Cardiac atrium fibroblast (primary cell): ENCODE data around the gene HOXB9. TPM values are rescaled to one million over a fixed set of nuclear protein-coding genes. Genes with fewer than 3 reads are reported as not detected.

Experiments
- total RNA-seq: library from RNA; depleted of rRNA; stranded (reverse); fragments of >200 nt; gene quantifications from 2 replicates; pipeline ENCODE4 v1.2.3, GENCODE V29; 2015

HOXB9 gene
- not detected in 2 replicates for total RNA-seq

GRCh38 chr17:48626245-48627117 is at the start of gene HOXB9:
TSS of gene HOXB9 (minus strand) at chr17:48626358. CDS start at chr17:48626269, 89 bp downstream.

DNA sequence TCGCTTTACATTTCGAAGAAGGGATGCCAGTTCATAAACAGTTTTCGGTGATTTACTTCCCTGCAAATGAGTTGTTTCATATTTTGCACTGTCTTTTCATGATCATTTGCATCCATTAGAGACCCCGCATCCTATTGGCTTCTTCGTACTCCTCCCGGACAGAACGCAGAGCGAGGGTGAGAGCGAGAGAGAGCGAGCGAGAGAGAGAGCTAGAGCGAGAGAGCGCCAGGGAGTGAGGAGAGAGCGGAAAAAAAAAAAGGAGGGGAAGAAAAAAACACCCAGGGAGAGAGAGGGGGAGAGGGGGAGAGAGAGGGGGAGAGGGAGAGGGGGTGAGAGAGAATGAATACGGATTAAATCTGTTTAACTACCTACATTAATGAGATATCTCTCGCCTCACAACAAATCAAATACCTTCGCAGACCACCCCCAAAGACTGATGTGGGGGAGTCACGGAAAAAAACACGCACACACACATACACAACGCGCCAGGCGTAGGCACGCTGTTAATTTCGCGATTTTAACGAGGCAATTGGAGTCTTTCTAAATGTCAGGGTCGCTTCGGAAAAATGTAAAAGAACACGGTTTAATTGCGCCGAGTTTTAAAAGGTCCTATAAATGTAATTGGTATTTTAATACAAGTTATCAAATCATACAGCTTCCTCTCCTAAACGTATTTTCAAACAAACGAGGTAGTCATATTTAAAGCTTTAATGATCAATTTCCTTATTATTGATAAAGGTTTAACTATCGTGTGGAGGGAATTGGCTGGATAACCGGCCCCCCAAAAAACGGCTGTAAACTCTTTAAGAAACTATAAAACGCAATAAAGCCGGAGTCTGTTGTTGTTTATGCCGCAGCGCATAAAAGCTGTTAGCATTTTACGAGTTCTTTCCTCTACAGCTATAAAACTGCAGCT is 10.9 kb downstream of the HOXB9 start, which contains the start of gene HOXB8:
TSS of gene HOXB8 (minus strand) at position 246 of the 916 bp plus-strand sequence. CDS start 588 bp downstream, outside the sequence.

GRCh38 chr17:48610282-48611211 is 15.6 kb downstream of the HOXB9 start, which contains the start of gene HOXB7:
TSS of gene HOXB7 (minus strand) at chr17:48611017. CDS start at chr17:48610918, 99 bp downstream.

GRCh38 chr17:48604770-48605329 is 21.3 kb downstream of the HOXB9 start, which contains the start of gene HOXB6:
TSS of gene HOXB6 (minus strand) at chr17:48604986. CDS start at chr17:48598150, 6,836 bp downstream.

GRCh38 chr17:48593126-48593829 is 32.9 kb downstream of the HOXB9 start, which contains the start of gene HOXB5:
TSS of gene HOXB5 (minus strand) at chr17:48593779. CDS start at chr17:48593682, 97 bp downstream.

DNA sequence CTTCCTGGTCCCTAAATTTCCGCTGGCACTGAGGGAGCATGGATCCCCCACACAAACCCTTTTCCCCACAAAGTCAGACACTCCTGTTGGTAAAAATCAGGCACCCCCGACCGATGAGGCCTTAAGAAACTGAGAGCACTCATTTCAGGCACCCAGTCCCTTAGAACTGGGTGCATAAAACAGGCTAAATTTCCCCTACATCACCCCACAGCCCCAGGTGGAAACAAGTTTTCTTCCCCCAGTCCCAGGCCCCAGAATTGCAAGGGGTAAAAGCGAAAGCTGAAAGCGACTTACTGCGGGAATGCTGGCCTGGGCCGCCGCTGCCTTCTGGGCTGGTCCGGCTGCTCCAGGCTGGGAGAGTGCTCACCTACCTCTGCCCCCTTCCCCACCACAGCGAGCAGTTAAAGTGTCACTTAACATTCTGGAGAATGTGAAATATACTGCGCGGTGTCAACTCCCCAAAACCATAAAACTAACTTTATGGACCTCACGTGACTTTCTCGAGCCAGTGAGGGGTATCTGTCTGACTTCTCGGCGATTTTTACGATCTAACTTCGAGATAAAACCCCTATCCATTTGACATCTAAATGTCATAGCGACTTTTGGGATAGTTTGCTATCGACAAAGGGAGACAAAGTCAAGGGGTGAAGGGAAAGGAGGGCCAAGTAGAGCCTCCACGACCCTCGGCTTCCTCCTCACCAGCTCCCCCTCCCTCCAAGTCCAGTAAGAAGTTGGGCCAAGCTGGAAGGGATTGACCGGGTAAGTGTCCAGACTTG is 36.1 kb downstream of the HOXB9 start, which contains the start of gene HOXB3:
TSS of gene HOXB3 (minus strand) at position 411 of the 776 bp plus-strand sequence. CDS start 37,767 bp downstream, outside the sequence.

GRCh38 chr17:48577946-48578615 is 48.1 kb downstream of the HOXB9 start, which contains the start of gene HOXB4:
TSS of gene HOXB4 (minus strand) at chr17:48578350. CDS start at chr17:48578319, 31 bp downstream.

Other genes starting within 250 kb of the HOXB9 start
- gene SKAP1, start 196.1 kb downstream of the HOXB9 start, total RNA-seq: not detected in 2 replicates
- not detected in 2 replicates for gene HOXB1, start 95.3 kb downstream of the HOXB9 start, total RNA-seq
- 2.1 and 6.9 TPM in 2 replicates for gene HOXB2, start 81.2 kb downstream of the HOXB9 start, total RNA-seq
- not detected in 2 replicates for gene HOXB4, start 48.0 kb downstream of the HOXB9 start, total RNA-seq
- gene HOXB3, start 36.1 kb downstream of the HOXB9 start, total RNA-seq: under 0.01 and 0.36 TPM in 2 replicates
- not detected in 2 replicates for gene HOXB5, start 32.6 kb downstream of the HOXB9 start, total RNA-seq
- not detected in 2 replicates for gene HOXB6, start 21.4 kb downstream of the HOXB9 start, total RNA-seq
- not detected in 2 replicates for gene HOXB7, start 15.3 kb downstream of the HOXB9 start, total RNA-seq
- gene HOXB8, start 11.1 kb downstream of the HOXB9 start, total RNA-seq: not detected in 2 replicates
- not detected in 2 replicates for gene PRAC1, start 96.2 kb upstream of the HOXB9 start, total RNA-seq
- gene PRAC2, start 96.8 kb upstream of the HOXB9 start, total RNA-seq: not detected in 2 replicates
- not detected in 2 replicates for gene HOXB13, start 102.4 kb upstream of the HOXB9 start, total RNA-seq
- 0.16 TPM in 1 of 2 replicates, not detected in the other for gene TTLL6, start 190.9 kb upstream of the HOXB9 start, total RNA-seq
- gene CALCOCO2, start 204.7 kb upstream of the HOXB9 start, total RNA-seq: 36.0 and 67.0 TPM in 2 replicates